NCI-H1436 treated with DMSO at 0.1 percent for 48 hours (cell line): ENCODE data around the gene DCST1.
A peak's percentile ranks its signal among the peaks of the same experiment; 100 is the strongest.

Experiments
- DNase-seq: peaks from one replicate; lab custom pipeline; 2025; lab: John Stamatoyannopoulos, UW

The DCST1 gene

GRCh38 chr1:155001675-155002463, 31.8 kb upstream of the DCST1 start:
- peak; percentile 90 for DNase-seq

GRCh38 chr1:155002464-155003226, 31.0 kb upstream of the DCST1 start, which contains the start of gene ZBTB7B:
Gene ZBTB7B, plus strand, starts transcription at chr1:155002802. Its CDS starts 11,859 bp downstream, at chr1:155014661.
- no peak for DNase-seq

GRCh38 chr1:155003227-155003765, 30.3 kb upstream of the DCST1 start:
- DNase-seq = no peak

- DNase-seq = no peak
Observed at GRCh38 chr1:155003766-155004351, 29.8 kb upstream of the DCST1 start.

- no peak for DNase-seq
Observed at GRCh38 chr1:155004352-155005075, 29.1 kb upstream of the DCST1 start.

GRCh38 chr1:155005076-155006011, 28.3 kb upstream of the DCST1 start:
- DNase-seq = no peak

- no peak for DNase-seq
Observed at GRCh38 chr1:155006601-155007101, 27.0 kb upstream of the DCST1 start.

- no peak for DNase-seq
Observed at GRCh38 chr1:155007251-155007828, 26.3 kb upstream of the DCST1 start.

GRCh38 chr1:155008015-155008941, 25.3 kb upstream of the DCST1 start:
- DNase-seq = no peak

GRCh38 chr1:155009221-155009711, 24.4 kb upstream of the DCST1 start:
- DNase-seq = no peak

GRCh38 chr1:155009742-155010141, 23.9 kb upstream of the DCST1 start:
- no peak for DNase-seq

- DNase-seq = no peak
Observed at GRCh38 chr1:155010211-155010918, 23.3 kb upstream of the DCST1 start.

- DNase-seq = no peak
Observed at GRCh38 chr1:155011004-155011416, 22.6 kb upstream of the DCST1 start.

- no peak for DNase-seq
Observed at GRCh38 chr1:155011437-155012025, 22.1 kb upstream of the DCST1 start.

- peak; percentile 47 for DNase-seq
Observed at GRCh38 chr1:155012026-155012546, 21.5 kb upstream of the DCST1 start.

- no peak for DNase-seq
Observed at GRCh38 chr1:155012776-155013602, 20.6 kb upstream of the DCST1 start.

- no peak for DNase-seq
Observed at GRCh38 chr1:155013632-155014031, 20.0 kb upstream of the DCST1 start.
